ENCODE measurements around the gene PCSK6.

DNA sequence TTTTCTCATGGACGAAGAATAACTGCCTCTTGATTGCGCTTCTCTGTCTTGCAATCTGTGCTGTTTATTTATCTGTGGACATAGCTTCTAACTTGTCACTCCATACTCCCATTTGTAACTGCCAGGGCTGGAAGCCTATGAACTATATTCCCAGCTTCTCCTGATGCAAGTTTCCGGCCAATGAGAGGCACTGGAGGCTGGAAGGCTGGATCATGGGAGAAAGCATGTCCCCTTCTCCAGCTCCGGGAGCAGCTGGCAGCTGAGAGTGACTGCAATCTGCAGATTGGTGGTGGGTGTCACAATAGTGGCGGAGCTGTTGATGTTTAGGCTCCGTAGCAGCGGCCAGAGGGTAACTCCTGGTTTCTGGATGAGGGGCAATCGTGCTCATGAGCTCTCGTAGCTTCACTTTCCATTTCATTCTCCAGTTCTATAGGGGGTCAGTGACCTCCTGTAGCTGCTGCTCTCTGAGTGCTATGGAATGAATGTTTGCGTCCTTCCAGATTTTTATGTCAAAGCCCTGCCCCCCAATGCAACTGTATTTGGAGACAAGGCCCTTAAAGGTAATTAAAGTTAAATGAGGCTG lies 35.7 kb upstream of the PCSK6 start:
- TF ChIP-seq, protein P1, sequence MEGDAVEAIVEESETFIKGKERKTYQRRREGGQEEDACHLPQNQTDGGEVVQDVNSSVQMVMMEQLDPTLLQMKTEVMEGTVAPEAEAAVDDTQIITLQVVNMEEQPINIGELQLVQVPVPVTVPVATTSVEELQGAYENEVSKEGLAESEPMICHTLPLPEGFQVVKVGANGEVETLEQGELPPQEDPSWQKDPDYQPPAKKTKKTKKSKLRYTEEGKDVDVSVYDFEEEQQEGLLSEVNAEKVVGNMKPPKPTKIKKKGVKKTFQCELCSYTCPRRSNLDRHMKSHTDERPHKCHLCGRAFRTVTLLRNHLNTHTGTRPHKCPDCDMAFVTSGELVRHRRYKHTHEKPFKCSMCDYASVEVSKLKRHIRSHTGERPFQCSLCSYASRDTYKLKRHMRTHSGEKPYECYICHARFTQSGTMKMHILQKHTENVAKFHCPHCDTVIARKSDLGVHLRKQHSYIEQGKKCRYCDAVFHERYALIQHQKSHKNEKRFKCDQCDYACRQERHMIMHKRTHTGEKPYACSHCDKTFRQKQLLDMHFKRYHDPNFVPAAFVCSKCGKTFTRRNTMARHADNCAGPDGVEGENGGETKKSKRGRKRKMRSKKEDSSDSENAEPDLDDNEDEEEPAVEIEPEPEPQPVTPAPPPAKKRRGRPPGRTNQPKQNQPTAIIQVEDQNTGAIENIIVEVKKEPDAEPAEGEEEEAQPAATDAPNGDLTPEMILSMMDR (IDR thresholded peaks at IDR 0.05; ENCODE audit: insufficient read depth, low read depth, low read length) = no peak
- no peak for TF ChIP-seq EZH2 (IDR thresholded peaks at IDR 0.05; ENCODE audit: insufficient read depth, low read length)
